NCI-H774 (cell line): Measurements from ENCODE around the gene DCTN1.

ENCODE experiments used
- DNase-seq: peaks from one replicate; lab custom pipeline; 2025; lab: John Stamatoyannopoulos, UW

The DCTN1 gene

DNA sequence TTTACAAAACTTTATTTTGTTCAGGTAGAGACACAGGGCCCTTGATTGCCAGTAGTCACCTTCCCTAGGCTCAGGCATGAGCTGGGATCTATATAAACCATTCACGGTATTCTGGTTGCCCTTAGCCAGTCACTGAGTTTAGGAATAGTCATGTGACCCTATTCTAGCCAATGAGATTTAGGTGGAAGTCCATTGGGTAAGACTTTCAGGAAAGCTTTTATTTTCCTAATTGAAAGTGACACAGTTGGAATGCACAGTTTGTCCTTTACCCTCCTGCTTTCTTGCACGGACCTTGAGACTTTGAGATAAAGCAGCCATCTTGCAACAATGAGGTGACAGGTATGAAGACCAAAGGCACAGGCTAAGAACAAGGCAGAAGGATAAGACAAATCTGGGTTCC, 58.4 kb downstream of the DCTN1 start:
- DNase-seq, result no peak

DNA sequence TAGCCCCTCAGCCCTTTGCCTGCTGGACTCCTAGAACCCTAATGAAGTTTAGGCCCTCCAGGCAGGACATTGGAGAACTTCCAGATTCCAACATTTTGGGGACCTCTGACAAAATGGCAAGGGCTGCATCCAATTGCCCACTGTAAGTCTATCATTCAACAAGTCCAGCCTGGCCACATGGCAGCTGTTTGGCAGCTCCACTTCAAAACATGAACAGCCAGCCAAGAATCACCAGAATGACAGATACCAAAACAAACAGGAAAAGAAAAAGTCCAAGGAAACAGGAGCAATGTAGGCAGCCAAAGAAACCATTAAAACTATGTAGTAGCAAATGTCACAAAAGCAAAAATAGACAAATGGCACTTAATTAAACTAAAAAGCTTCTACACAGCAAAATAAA, 62.4 kb downstream of the DCTN1 start:
- DNase-seq, result peak; percentile 59

DNA sequence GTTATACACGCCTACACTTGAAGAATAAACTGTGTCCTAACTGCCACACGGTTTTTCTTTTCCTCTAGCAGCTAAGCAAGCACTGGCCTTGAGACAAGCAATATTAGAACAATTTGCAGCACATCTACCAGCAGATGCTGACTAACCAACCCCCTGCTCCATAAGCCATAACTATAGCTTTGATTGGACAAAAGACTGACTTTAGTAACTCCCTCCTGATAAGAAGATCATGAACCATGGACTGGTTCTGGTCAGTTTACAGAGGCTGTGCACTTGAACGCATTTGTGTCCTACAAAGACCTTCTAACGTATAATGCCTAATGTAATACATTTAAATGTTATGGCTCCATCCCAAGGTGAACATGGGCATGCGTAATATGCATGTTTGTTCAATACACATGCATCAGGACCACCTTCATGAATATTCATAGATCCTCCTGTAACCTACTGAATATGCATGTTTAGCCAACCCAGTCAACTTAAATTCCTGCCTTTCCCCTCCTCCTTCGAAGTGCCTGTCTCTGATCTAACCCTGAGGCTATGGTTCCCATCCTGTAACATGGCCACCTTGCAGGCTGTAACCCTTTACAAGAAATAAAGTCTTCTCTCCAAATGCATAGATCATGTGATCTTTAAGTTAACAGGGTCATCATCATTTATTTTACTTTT, 63.4 kb downstream of the DCTN1 start:
- no peak for DNase-seq

DNA sequence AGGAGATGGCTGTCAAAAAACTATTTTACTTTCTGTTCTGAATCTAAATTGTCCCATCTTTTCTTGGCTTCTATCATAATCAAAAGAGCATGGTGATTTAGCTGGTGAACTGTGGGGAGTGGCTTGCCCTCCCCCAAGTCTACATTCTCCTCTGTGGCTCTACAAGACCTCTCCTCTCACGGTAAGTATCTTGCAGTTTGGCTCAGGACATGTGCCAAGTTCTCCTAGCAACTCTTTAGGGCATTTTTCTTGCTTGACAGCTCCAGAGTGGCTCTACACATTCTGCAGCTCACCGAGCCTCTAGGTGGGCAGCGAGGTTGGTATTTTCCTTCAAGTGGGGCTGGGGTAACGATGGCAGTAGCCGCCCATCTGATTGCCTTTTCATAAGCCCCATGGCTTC, 66.0 kb downstream of the DCTN1 start:
- DNase-seq, result no peak

DNA sequence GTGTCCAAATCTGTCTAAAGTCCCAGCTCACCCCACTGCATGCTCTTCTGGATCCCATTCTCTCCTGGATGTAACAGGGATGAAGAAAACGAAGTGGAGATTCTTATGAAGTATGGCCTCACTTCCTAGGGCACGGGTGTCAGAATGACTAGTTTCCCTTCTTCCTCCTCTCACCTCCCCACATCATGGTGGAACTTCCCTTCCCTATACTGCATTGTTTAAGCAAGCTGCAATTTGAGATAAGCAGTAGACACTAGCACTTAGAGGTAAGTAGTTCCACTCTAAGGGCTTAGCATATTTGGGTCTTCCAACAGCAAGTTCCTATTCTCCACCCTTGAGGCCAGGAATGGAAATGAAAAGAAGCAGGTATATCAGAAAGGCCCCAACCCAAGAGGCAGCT, 66.6 kb downstream of the DCTN1 start:
- DNase-seq, result no peak

DNA sequence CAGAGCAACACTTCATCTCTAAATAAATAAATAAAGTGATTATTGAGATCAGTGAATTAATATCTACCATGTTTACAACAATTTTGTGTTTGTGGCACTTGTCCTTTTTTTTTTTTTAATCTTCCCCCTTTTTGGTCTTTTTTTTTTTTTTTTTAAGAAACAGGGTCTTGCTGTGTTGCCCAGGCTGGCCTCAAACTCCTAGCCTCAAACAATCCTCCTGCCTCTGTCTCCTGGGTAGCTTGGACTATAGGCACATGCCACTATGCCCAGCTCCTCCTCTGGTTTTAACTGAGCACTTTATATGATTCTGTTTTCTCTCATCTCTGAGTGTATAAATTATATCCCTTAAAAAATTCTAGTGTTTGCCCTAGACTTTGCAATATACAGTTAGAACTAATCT, 67.2 kb downstream of the DCTN1 start:
- no peak for DNase-seq
